LHCN-M2 (cell line): ENCODE data around the gene ITGA1. TPM values are rescaled to one million over a fixed set of nuclear protein-coding genes. Genes with fewer than 3 reads are reported as not detected.
"Not testable (repeated sequence)": the region's sequence is repeated elsewhere in the genome, so short reads cannot be mapped to it uniquely, and the experiment has no call there.

Experiments used
- DNase-seq: peaks from one replicate; pipeline ENCODE4 v3.0.0-alpha.2; 2012; ENCODE audit warnings: low read depth
- total RNA-seq: library from RNA; depleted of rRNA; stranded (reverse); fragments of >200 nt; gene quantifications from 2 replicates; pipeline ENCODE4 v1.2.3, GENCODE V29; 2014

The ITGA1 gene
- total RNA-seq, 1 experiment from 2014 or later = 4.3 TPM

DNA sequence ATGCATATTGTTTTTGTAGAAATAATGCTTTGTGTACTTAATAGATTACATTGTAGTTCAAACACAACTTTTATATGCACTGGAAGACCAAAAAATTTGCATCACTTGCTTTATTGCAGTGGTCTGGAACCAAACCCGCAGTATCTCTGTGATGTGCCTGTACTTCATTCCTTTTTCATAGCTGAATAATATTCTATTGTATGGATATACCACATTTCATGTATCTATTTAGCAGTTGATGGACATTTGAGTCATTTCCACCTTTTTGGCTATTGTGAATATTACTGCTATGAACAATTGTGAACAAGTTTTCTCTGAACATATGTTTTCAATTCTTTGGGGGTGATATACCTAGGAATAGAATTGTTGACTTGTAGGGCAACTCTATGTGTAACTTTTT lies 40.1 kb downstream of the ITGA1 start:
- DNase-seq = no peak

DNA sequence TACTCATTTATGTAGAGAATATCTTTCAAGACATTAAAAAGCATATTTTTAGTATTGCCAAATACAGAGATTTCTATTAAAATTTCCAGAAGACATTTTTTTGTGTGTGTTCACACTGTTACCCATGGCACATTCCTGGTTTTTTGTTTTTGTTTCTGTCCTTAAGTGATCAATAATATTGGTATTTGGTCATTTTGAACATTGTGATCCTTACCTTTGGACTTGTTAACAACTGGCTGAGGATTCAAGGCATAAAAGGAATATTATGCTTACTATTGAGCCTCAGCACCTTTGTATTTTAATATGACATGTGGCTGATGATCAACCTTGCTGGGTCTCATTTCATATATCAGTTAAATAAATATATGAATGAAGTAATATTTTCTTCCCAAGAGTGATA lies 41.9 kb downstream of the ITGA1 start:
- DNase-seq = no peak

DNA sequence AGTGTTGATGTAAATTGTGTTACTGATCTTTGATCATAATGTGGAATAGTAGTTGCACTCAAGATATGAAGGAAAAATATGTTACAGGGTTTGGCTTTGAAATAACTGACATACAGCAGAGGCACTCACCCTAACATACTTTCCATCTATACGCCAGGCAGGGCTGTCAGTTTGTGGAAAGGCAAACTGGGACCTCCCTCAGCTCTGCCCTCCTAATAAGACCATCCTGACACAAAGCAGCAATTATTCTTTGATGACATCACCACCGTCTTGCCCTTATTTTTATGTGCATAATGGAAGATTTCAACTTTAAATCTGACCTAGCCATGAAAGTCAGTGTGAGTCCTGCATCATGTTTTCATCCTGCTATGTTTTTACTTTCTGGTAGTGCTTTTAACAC lies 42.9 kb downstream of the ITGA1 start:
- DNase-seq = no peak

DNA sequence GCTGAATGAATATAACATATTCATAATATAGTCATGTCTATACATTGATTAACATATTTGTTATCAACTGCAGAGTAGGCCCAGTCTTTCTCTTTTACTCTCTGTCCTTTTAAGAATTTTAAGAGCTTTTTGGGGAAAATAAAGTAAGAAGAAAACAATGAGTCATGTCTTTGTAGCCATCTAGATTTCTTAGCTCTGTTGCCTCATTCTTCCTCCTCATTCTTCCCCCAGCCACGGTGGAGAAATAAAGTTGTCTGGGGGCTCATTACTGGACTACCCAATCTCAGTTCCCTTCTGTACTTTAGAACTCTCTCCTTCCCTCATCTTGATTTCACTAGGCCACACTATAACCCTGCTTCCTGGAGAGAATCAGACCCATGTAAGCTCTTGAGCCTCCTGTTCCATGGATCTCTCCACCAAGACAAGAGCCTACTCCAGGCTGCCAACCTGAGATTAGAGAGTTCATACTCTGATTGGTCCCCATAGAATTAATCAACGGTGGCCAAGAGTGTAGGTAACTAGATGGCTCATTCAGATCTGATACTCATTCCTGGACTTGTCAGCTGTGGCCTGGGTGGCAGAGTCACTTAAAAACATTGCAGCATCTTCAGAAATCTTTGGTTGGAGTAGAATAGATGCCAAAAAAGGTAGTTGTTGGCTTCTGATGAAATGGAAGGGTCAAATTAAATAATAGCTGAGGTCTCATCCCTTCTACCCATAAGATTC lies 44.2 kb downstream of the ITGA1 start:
- no peak for DNase-seq

DNA sequence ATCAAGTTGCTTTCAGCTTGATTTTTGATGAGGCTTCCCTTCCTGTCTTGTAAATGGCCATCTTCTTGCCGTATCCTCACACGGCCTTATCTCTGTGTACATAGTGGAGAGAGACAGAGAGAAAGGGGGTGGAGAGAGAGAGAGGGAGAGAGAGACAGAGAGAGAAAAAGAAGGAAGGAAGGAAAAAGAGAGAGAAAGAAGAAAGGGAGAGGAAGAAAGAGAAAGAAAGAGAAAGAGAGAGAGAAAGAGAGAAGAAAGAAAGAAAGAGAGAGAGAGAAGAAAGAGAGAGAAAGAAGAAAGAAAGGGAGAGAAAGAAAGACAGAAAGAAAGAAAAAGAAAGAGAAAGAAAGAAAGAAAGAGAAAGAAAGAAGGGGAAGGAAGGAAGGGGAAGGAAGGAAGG lies 46.6 kb downstream of the ITGA1 start:
- no peak for DNase-seq

DNA sequence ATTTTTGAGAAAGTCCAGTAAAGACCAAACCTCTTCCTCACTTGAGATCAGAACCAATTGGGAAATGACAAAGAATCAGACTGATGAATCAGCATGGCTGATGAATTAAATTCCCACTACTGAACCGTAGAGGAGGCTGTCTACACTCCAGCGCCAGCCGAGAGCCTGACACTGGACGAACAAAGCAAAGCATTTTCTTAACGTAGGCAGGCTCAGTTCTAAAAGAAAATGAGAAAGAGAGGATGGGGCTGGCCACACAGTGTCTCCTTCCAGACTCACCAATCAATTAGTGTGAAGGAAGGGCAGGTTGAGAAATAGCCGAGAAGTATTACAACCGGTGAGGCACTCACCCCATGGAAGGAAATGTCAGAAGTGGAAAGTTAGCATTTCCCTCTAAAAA lies 49.4 kb downstream of the ITGA1 start:
- peak; percentile 67 for DNase-seq

DNA sequence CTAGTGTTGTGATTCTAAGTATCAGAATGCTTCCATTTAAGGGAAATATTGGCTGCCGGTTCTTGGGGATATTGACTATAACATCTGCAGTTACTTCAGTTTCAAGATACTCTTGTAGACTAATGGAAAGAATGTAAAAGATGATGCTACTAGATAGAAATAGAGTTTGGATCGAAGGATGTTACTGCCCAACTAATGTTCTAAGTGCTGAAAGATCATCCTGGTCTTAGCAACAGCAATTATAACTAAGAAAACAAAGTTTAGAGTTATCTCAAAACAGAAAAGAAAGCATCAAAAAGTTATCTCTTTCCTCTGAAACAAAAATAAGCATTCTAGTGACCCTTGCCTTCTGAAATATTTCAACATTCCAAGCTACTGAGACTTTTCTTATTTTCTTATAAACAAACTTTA lies 49.9 kb downstream of the ITGA1 start:
- DNase-seq = no peak

DNA sequence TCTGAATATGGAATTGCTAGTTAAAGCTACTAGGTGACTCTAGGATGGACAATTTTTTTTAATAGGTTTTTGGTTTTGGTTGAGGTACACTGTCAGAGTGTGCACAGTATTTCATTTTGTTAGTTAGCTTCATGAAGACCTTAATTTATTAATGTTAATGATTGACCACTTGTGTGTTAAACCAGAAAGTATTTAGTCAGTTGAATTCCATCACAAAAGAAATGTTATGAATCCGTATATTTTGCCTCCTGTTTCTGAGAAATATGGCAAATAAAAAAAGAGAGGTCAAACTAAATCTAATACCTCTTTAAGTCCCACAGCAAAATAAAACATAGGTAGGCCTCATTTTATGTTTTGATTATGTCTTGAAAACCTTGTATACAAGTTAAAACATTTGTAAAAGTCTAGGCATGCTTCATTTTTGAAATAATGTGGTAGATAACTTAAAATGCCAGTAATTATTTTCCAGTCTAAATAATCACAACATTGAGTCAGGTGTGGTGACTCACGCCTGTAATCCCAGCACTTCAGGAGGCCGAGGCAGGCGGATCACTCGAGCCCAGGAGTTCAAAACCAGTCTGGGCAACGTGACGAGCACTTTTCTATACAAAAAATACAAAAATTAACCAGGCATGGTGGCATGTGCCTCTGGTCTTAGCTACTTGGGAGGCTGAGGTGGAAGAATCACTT lies 50.8 kb downstream of the ITGA1 start:
- peak; percentile 19 for DNase-seq

DNA sequence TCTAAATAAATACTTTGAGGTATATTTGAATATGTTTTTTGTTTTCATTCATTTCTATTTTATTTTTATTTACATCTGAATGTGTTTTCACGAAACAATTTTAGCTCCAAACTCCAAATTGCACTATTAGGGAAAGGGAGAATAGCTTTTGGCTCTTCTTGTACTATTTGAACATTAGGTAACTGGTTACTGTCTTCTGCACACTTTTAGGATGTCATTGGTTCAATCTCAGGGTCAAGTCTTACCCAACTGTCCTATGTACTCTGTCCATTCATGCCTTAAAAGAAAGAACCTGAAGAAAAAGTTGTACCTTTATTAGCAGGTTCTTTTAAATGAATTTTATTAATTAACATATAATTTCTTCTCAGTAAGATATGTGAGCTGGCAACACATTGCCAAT lies 51.6 kb downstream of the ITGA1 start:
- DNase-seq = no peak

DNA sequence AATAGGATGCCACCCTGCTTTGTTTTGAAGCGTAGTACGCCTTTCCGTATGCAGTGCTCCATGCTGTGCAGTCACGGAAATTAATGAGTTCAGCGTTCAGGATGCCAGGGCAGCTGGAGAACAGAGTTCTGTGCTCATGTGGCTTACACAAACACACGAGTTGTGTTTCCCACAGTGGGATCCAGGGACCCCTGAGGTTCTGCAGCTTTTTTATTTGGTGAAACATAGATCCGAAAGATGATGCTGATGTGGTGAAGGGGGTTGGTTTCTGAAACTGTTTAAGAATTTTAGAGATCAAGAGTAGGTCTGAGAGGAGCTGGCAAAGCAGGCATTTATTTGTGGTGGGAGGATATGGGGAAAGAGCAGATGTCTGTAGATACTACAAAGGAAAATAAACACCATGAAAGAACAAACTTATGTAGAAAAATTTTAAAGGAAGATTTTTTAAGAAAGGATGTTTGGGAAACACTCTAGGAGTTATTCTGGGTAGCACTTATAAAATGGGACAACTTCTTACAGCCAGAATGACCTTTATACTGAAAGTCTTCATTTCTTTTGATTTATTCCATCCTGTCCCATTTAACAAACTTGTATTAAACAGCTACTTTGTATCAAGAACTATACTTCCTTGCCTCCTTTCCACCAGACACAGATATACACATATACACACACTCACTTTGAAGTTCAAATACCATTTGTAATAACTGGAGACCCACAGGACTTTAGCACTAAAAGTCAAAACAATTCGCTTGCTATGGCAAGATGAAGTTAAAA lies 52.7 kb downstream of the ITGA1 start:
- DNase-seq = peak; percentile 31

DNA sequence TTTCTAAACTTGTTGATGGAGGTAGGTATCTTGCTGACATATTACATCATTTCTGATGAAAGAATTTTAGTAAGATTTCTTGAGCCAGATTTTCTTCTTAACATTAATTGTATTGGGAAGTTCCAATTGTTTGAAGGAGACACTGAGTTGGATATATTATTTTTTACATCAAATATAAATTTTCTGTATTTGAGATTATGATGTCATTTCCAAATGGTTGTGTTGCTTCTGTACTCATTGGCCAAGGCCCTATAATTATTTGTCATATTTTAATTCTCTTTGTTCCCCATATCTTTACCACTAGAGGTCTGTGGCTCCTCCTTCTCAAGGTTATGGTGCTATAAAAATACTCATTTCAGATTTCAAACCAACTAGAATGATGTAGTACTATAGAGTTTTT lies 53.4 kb downstream of the ITGA1 start:
- DNase-seq = no peak

DNA sequence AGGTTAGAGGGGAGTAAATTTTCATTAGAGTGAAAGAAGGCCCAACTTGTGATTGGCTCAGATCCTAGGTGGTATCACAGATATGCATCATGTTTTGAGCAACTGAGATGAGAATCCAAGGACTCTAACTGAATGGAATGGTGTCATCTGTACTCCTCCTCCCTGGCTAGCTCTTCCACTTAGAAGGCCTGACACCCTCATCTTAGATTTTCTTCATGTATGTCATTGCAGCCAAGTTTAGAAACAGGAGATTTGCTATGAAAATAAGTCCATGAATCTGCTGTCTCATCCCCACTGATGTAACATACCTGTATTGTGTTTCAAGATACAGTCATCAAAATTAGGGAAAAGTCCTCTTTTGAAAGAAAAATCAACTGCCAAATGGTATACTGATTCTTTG lies 54.4 kb downstream of the ITGA1 start:
- no peak for DNase-seq

DNA sequence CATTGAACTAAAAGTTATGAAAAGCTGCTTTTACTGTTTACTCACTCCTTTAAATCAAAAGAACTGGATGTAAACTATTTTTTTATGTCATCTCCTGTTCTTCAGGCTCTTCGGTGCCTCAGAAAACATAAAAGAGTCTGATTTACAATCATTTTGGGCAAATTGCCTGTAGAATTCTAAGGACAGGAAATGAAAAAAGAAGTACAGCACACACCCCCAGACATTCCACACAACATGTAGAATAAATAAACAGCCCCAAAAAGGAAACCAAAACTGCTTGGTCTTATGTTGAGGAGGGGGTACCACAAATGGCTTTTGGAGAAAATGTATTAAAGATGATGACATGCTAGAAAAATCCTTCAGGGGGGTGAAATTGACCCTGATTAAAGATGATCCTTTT lies 57.2 kb downstream of the ITGA1 start:
- DNase-seq = peak; percentile 25

DNA sequence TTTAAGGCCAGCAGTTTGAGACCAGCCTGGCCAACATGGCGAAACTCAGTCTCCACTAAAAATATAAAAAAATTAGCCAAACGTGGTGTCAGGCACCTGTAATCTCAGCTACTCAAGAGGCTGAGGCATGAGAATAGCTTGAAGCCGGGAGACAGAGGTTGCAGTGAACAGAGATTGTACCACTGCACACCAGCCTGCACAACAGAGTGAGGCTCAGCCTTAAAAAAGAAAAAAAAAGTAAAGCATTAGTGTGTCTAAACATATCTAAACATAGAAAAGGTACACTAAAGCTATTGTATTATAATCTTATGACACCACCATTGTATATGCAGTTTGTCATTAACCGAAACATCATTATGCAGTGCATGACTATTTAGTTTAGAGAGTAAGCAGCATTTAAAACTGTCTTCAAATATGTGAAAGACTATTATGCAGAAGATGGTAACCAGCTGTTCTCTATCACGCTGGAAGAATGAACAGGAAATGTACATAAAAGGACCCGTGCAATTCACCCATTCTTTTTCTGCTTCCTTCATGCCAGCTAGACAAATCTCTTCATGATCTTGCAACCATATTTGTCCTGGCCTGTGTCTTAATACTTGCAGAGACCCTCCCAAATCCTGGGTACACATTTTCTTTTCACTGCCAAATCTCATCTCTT lies 58.6 kb downstream of the ITGA1 start:
- peak; percentile 39 for DNase-seq

DNA sequence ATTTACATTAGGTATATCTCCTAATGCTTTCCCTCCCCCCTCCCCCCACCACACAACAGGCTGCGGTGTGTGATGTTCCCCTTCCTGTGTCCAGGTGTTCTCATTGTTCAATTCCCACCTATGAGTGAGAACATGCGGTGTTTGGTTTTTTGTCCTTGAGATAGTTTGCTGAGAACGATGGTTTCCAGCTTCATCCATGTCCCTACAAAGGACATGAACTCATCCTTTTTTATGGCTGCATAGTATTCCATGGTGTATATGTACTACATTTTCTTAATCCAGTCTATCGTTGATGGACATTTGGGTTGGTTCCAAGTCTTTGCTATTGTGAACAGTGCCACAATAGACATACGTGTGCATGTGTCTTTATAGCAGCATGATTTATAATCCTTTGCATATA lies 61.0 kb downstream of the ITGA1 start:
- not testable (repeated sequence) for DNase-seq

DNA sequence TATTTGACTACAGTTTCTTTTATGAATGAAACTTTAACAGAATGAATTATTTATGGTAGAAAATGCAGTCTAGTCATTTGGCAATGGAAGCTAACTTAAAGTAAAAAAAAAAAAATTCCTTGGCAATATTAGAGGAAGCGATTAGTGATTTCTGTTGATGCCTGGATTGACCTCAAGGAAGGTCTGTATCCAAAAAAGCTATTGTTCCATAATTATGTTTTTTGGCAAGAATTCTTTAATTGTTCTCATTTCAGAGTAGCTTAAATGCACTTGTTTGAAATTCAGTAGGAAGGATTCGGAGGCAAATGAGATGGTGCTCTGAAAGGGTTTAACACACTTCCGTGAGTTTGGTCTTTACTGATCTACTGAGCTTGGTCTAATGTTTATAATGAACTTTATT lies 61.8 kb downstream of the ITGA1 start:
- DNase-seq = no peak

DNA sequence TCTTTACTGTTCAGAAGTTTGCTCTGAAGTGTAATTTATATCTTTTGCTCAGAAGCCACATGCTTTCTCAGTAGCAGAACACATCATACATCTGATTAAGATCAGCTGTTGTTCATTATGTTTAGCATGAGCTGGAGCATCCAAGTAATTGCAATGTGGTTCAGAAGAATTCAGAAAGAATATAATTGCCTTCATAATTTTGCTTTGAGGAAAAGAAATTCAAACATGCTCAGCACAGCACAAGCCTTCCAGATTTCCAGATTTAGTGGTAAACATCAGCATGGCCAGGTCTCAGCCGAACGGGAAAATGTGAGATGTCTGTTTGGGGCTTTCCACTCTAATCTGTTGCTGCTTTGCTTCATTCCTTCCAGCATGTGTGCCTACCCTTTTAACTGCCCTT lies 65.9 kb downstream of the ITGA1 start:
- DNase-seq = no peak

DNA sequence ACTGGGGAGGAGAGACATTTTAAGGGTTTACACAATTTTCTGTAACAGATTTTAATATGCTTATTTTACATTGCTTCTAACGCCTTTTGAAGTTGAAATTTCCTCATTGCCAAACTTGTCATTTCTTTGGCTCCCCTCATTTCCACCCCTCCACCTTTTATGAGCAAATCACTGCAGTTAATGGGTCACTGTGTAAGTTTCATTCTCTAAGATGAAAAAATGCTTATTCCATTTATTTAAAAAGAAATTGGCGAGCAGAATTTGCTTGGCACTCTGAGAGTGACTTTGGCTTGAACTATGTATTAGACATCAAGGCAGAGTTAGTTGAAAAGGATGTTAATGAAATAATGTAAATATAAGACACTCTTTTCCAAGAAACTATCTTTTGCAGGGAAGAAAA lies 66.6 kb downstream of the ITGA1 start:
- DNase-seq = no peak

DNA sequence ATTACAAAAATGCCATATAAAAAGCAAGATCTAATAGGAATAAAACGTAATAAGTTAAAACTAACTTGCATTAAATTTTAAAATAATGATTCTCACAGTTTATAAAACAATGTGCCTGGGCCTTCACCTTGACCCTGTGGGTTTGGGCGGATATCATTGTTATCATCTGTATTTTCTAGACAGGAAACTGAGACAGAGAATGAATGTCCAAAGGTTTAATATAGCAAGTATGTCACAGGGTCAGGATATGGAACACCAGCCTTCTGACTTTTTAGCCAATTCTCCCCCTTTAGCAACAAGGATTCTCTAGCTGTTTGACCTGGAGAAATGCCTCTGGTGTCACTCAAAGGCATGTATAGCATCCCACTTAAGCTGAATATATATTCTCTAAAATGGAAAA lies 67.2 kb downstream of the ITGA1 start:
- DNase-seq = no peak

DNA sequence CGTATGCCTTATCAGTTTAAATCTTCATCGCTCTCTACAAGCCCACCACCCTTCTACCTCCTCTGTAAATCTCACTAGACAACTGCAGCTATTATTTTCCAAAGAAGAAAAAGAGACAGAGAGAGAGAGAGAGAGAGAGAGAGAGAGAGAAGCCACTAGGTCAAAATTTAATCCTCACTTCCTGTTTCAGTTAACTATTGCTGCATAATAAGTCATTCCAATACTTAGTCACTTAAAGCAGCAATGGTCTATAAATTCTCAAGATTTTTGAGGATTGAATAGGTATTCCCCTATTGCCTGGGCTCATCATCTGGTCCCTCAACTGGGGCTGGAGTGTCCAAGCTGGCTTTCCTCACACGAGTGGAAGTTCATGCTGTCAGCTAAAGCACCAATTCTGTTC lies 68.8 kb downstream of the ITGA1 start:
- peak; percentile 29 for DNase-seq

DNA sequence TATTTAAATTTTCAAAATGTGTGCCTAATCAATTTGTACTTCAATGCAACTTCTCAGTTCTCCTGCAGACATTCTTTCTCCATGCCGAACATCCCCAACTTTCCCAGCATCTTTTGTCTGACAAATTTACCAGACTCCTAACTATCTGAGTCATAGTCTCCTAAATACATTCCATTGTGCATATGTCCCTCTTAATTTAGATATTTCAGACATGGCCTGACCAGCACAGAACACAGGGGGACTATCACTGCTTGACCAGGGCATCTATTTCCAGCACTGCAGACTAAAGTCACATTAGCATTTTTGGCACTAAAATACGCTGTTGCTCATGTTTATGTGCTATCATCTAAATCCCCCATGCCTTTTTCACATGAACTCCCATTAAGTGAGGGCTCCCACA lies 71.9 kb downstream of the ITGA1 start:
- peak; percentile 73 for DNase-seq

DNA sequence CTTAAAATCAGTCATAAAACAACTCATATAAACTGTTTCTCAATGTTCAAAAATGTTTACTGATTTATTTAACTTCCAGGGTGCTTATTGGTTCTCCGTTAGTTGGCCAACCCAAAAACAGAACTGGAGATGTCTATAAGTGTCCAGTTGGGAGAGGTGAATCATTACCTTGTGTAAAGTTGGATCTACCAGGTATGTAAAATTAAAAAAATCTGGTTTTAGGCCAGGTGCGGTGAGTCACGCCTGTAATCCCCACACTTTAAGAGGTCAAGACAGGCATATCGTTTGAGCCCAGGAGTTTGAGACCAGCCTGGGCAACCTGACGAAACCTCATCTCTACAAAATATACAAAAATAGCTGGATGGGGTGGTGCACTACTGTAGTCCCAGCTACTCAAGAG lies 73.7 kb downstream of the ITGA1 start:
- no peak for DNase-seq
